Bronchial epithelial cell (primary cell): ENCODE results near the gene KPNA3. TPM values are rescaled to one million over a fixed set of nuclear protein-coding genes. Genes with fewer than 3 reads are reported as not detected.
A peak's percentile ranks its signal among the peaks of the same experiment; 100 is the strongest.

Experiments used
- DNase-seq: peaks from one replicate; pipeline ENCODE4 v3.0.0-alpha.2; 2010; ENCODE audit warnings: low read depth
- FAIRE-seq: peaks from 2 replicates; lab custom pipeline; 2011; peaks lifted over from hg19 to GRCh38; lab: Jason Lieb, UNC
- H3K27me3 ChIP-seq: 2 replicates; pipeline ENCODE4 v1.5.1; 2011; ENCODE audit warnings: low read length; ENCODE audit not compliant: control insufficient read depth, insufficient read depth
- H3K36me3 ChIP-seq: 2 replicates; pipeline ENCODE4 v1.5.1; 2011; ENCODE audit warnings: low read length; ENCODE audit not compliant: control insufficient read depth, insufficient read depth
- H3K4me3 ChIP-seq: 2 replicates; pipeline ENCODE4 v1.5.1; 2011; ENCODE audit warnings: mild to moderate bottlenecking, low read depth, low read length, control low read depth
- CTCF ChIP-seq: IDR thresholded peaks from 2 replicates; pipeline ENCODE4 v1.5.1; 2011; ENCODE audit warnings: mild to moderate bottlenecking, moderate library complexity, low read length, control low read depth, inconsistent platforms; ENCODE audit not compliant: insufficient read depth, severe bottlenecking
- total RNA-seq: library from RNA; depleted of rRNA; stranded (reverse); fragments of >200 nt; gene quantifications from 2 replicates; pipeline ENCODE4 v1.2.1, GENCODE V29; 2014

Gene KPNA3
- total RNA-seq, 1 donor from 2014 or later, result 26.9 TPM

GRCh38 chr13:49739498-49740187, 52.8 kb downstream of the KPNA3 start:
- no peaks in the 10 kb centered on the region for H3K36me3 ChIP-seq
- DNase-seq (no peak), FAIRE-seq (no peak)
- TF ChIP-seq CTCF, result no peak
- no peaks in the 10 kb centered on the region for H3K27me3 ChIP-seq
- no peak overlapping the region for H3K4me3 ChIP-seq

DNA sequence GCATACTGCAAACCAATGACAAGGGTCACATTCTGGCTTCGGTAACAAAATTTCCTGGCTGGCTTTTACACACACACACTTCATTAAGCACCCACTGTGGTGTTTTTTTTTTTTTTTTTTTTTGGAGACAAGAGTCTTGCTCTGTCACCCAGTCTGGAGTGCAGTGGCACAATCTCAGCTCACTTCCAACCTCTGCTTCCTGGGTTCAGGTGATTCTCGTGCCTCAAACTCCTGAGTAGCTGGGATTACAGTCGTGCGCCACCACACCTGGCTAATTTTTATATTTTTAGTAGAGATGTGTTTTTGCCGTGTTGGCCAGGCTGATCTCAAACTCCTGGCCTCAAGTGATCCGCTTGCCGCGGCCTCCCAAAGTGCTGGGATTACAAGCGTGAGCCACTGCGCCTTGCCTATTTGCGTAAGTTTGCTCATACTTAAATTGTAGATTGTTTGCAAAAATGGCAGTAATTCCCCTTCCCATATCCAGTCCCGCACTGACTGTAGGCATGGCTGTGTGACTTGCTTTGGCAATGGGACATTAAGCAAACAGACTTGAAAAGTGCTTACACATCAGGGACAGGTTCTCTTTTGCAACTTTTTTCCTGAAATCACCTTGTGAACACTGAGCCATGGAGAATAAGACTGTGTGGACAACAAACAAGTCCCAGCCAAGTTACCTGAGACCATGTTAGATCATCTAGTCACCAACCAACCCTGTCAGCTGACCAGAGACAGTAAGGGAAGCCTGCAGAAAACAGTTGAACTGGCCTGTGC, 59.1 kb downstream of the KPNA3 start:
- no peak for TF ChIP-seq CTCF
- no peak for FAIRE-seq
- Histone ChIP-seq H3K27me3 (no peaks in the 10 kb centered on the region), H3K4me3 (no peak overlapping the region), H3K36me3 (no peaks in the 10 kb centered on the region)
- DNase-seq, result peak; percentile 56

DNA sequence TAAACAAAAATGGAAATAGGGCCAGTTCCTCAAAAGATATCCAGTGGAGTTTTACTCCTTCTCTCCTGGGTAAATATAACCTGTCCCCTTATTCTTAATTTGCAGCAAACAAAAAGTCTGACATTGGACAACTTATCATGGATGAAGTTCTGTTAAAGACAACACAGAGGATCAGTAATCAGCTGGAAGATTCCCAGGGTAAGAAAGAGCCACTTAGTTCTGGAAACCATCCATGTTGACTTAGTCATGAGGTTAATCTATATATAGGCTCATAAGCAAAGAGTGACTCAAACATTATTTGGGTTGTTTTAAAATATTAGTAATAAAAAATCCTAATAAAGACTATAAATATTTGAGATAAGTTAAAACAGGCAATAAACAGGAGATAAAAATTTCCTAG, 60.7 kb downstream of the KPNA3 start:
- Histone ChIP-seq H3K4me3 (no peak overlapping the region), H3K27me3 (no peaks in the 10 kb centered on the region), H3K36me3 (no peaks in the 10 kb centered on the region)
- FAIRE-seq (no peak), DNase-seq (peak; percentile 71)
- no peak for TF ChIP-seq CTCF

GRCh38 chr13:49716615-49717014, 75.9 kb downstream of the KPNA3 start:
- Histone ChIP-seq H3K36me3 (peaks cover 3% of the 10 kb centered on the region), H3K4me3 (no peak overlapping the region), H3K27me3 (no peaks in the 10 kb centered on the region)
- no peak for DNase-seq
- no peak for FAIRE-seq
- TF ChIP-seq CTCF, result no peak

DNA sequence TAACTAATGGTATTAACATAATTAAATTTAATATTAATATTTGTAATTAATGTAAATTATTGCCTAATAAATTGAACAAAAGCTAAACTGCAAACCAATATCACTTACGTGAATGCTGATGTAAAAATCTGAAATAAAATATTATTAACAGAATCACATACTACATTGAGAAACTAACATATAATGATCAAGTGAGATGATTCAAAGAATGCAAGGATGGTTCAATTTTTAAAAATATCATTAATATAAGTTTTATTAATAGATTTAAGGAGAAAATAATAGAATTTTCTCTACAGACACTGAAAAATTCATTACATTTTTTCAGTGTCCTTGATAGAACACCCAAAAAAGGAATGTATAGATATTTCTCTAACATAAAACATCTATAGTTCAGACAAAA, 77.7 kb downstream of the KPNA3 start:
- DNase-seq, result no peak
- FAIRE-seq, result no peak
- TF ChIP-seq CTCF, result no peak
- Histone ChIP-seq H3K27me3 (no peaks in the 10 kb centered on the region), H3K4me3 (no peak overlapping the region), H3K36me3 (peaks cover 1% of the 10 kb centered on the region)
